Panc1 (cell line): Measurements from ENCODE around the gene EFL1. TPM values are rescaled to one million over a fixed set of nuclear protein-coding genes. Genes with fewer than 3 reads are reported as not detected.
"Not testable (repeated sequence)": the region's sequence is repeated elsewhere in the genome, so short reads cannot be mapped to it uniquely, and the experiment has no call there.

Experiments used
- ATAC-seq: fragments of 200-7000 bp; cut with Tn5 transposase; 2 replicates; pipeline ENCODE4 v1.9.1; 2020; ENCODE audit warnings: mild to moderate bottlenecking, moderate library complexity
- BruUV-seq: library from RNA; stranded (reverse); fragments of 400-500 nt; replicated peaks from 2 replicates; lab custom pipeline; 2021; lab: Mats Ljungman, UMichigan
- CTCF ChIA-PET: fragments of 300-600 bp; sonication (Branson Sonifier 250); formaldehyde crosslinking; loops from one replicate; lab custom pipeline; 2022; ENCODE audit warnings: antibody characterized with exemption; lab: Charles Lee
- POLR2A ChIA-PET: fragments of 300-600 bp; sonication (Branson Sonifier 250); formaldehyde crosslinking; loops from one replicate; lab custom pipeline; 2022; ENCODE audit warnings: antibody characterized with exemption; lab: Charles Lee
- DNase-seq: peaks from one replicate; pipeline ENCODE4 v3.0.0-alpha.2; 2010; ENCODE audit warnings: low read depth, low spot score
- H3K27ac ChIP-seq: 2 replicates; pipeline ENCODE4 v1.5.1; 2011; ENCODE audit warnings: mild to moderate bottlenecking, low read length, inconsistent platforms
- H3K27me3 ChIP-seq: fragments of 200-500 bp; sonication (Bioruptor generic); 2 replicates; pipeline ENCODE4 v1.6.0; 2014; ENCODE audit warnings: low read length, inconsistent platforms; ENCODE audit not compliant: control insufficient read depth, insufficient read depth
- H3K36me3 ChIP-seq: fragments of 200-500 bp; sonication (Bioruptor generic); 2 replicates; pipeline ENCODE4 v1.5.1; 2014; ENCODE audit warnings: inconsistent platforms, mild to moderate bottlenecking, low read length, moderate library complexity; ENCODE audit not compliant: control insufficient read depth, insufficient read depth
- H3K4me1 ChIP-seq: 2 replicates; pipeline ENCODE4 v1.5.1; 2011; ENCODE audit warnings: inconsistent platforms, mild to moderate bottlenecking, low read length, moderate library complexity; ENCODE audit not compliant: control insufficient read depth, insufficient read depth
- H3K4me3 ChIP-seq, 2 experiments: 2 replicates each; pipeline ENCODE4 v1.5.1; 2011 to 2012; ENCODE audit warnings: low read depth in 2 of 2, low read length in 2 of 2, mild to moderate bottlenecking in 2 of 2, inconsistent platforms in 1 of 2, moderate library complexity in 1 of 2
- H3K9me3 ChIP-seq: fragments of 200-500 bp; sonication (Bioruptor generic); 2 replicates; pipeline ENCODE4 v1.5.1; 2014; ENCODE audit warnings: low read depth, mild to moderate bottlenecking, inconsistent platforms, low read length, moderate library complexity; ENCODE audit not compliant: control insufficient read depth, insufficient read depth
- CTCF ChIP-seq: fragments of 450-650 bp; IDR thresholded peaks from 2 replicates; pipeline ENCODE4 v1.5.1; 2017; ENCODE audit warnings: mild to moderate bottlenecking
- POLR2AphosphoS5 ChIP-seq: IDR thresholded peaks from 2 replicates; pipeline ENCODE4 v1.6.1; 2012; ENCODE audit warnings: mild to moderate bottlenecking, low read depth, low read length, moderate library complexity
- REST ChIP-seq, 2 experiments: IDR thresholded peaks; 2 replicates each; pipeline ENCODE4 v1.6.1; 2011 to 2012; ENCODE audit warnings: low read depth in 2 of 2, control low read depth in 1 of 2, low read length in 1 of 2, mild to moderate bottlenecking in 1 of 2, moderate library complexity in 1 of 2; ENCODE audit not compliant: insufficient read depth in 1 of 2
- SIN3A ChIP-seq: IDR thresholded peaks from 2 replicates; pipeline ENCODE4 v1.6.1; 2012; ENCODE audit warnings: low read depth, mild to moderate bottlenecking, low read length, moderate library complexity, borderline replicate concordance; ENCODE audit not compliant: insufficient read depth
- TCF7L2 ChIP-seq: IDR thresholded peaks from 2 replicates; pipeline ENCODE4 v1.6.1; 2011; ENCODE audit warnings: mild to moderate bottlenecking, low read depth, low read length, inconsistent platforms
- in situ Hi-C: cut with HindIII; loops from 2 replicates; pipeline ENCODE4 v1.10.0; 2016; ENCODE audit warnings: low sequenced_read_pairs, low pct_unique_long_range_greater_than_20kb
- intact Hi-C: fragments of 100-400 bp; cut with micrococcal nuclease; formaldehyde crosslinking; loops from one replicate; pipeline ENCODE4 v1.10.0; 2022; ENCODE audit not compliant: unreplicated experiment
- total RNA-seq: library from RNA; stranded (reverse); gene quantifications from one replicate; pipeline ENCODE4 v1.2.1, GENCODE V29; 2021; ENCODE audit not compliant: unreplicated experiment

The EFL1 gene
- total RNA-seq, 1 experiment from 2014 or later, result 20.2 TPM

GRCh38 chr15:82300883-82301282, 38.3 kb upstream of the EFL1 start:
- Histone ChIP-seq H3K9me3 (no peaks in the 10 kb centered on the region), H3K27ac (no peak overlapping the region), H3K27me3 (no peaks in the 10 kb centered on the region), H3K4me1 (no peaks in the 10 kb centered on the region), H3K36me3 (no peaks in the 10 kb centered on the region), H3K4me3 (no peak overlapping the region)
- ATAC-seq (no peak), DNase-seq (no peak)
- no TSS peak for BruUV-seq
- TF ChIP-seq CTCF, result no peak
- TF ChIP-seq POLR2AphosphoS5, result no peak
- TF ChIP-seq SIN3A, result no peak
- no peak for TF ChIP-seq TCF7L2
- TF ChIP-seq REST (IDR thresholded peaks at IDR 0.05; ENCODE audit: insufficient read depth in 1 of 2, low read depth in 2 of 2, low read length in 1 of 2), result no peak
- ChIA-PET POLR2A (no interaction called here), CTCF (no interaction called here)
- intact Hi-C loops (no loop called here), in situ Hi-C loops (no loop called here)

- H3K4me1 ChIP-seq, CTCF ChIA-PET, H3K36me3 ChIP-seq, DNase-seq, BruUV-seq, H3K9me3 ChIP-seq, POLR2A ChIA-PET, H3K27ac ChIP-seq, H3K27me3 ChIP-seq, intact Hi-C loops, H3K4me3 ChIP-seq, in situ Hi-C loops: not testable (repeated sequence)
- peak; percentile 16; the same call in 1 of the 2 replicates for ATAC-seq
These were observed 37.8 kb upstream of the EFL1 start for GRCh38 chr15:82300326-82300725.

GRCh38 chr15:82299511-82299914, 37.0 kb upstream of the EFL1 start:
- H3K4me1 ChIP-seq, intact Hi-C loops, H3K9me3 ChIP-seq, H3K4me3 ChIP-seq, in situ Hi-C loops, H3K36me3 ChIP-seq, H3K27me3 ChIP-seq, POLR2A ChIA-PET, ATAC-seq, BruUV-seq, CTCF ChIA-PET, DNase-seq, H3K27ac ChIP-seq: not testable (repeated sequence)
